Inflammatory macrophage (primary cell): Measurements from ENCODE around the gene MFF.
"Not testable (repeated sequence)": the region's sequence is repeated elsewhere in the genome, so short reads cannot be mapped to it uniquely, and the experiment has no call there.

Experiments used
- DNase-seq, 2 donors: peaks; one replicate each; pipeline ENCODE4 v3.0.0-alpha.2; 2020 to 2022

The MFF gene

GRCh38 chr2:227337442-227337841, 12.4 kb downstream of the MFF start:
- no peak for DNase-seq

- DNase-seq, result no peak
Measured at GRCh38 chr2:227339098-227339599, 14.1 kb downstream of the MFF start.

- DNase-seq, result no peak
Measured at GRCh38 chr2:227340106-227340505, 15.1 kb downstream of the MFF start.

- DNase-seq, result no peak
Measured at GRCh38 chr2:227341553-227341952, 16.5 kb downstream of the MFF start.

GRCh38 chr2:227344231-227344630, 19.2 kb downstream of the MFF start:
- no peak for DNase-seq

- DNase-seq, result no peak
Measured at GRCh38 chr2:227347117-227347516, 22.1 kb downstream of the MFF start.

GRCh38 chr2:227348324-227348723, 23.3 kb downstream of the MFF start:
- no peak for DNase-seq

GRCh38 chr2:227349989-227350612, 25.1 kb downstream of the MFF start:
- DNase-seq, result no peak

GRCh38 chr2:227351639-227352038, 26.6 kb downstream of the MFF start:
- no peak for DNase-seq

- DNase-seq, result no peak
Measured at GRCh38 chr2:227360351-227360750, 35.3 kb downstream of the MFF start.

GRCh38 chr2:227363756-227364155, 38.7 kb downstream of the MFF start:
- peak; percentile 32 to 35 for DNase-seq

- not testable (repeated sequence) for DNase-seq
Measured at GRCh38 chr2:227364585-227365263, 39.7 kb downstream of the MFF start.

- no peak for DNase-seq
Measured at GRCh38 chr2:227365833-227366232, 40.8 kb downstream of the MFF start.

GRCh38 chr2:227366769-227367426, 41.8 kb downstream of the MFF start:
- peak; percentile 32 to 37 for DNase-seq

- no peak for DNase-seq
Measured at GRCh38 chr2:227367427-227367795, 42.4 kb downstream of the MFF start.

GRCh38 chr2:227368574-227368973, 43.5 kb downstream of the MFF start:
- peak; percentile 18 to 54 for DNase-seq

GRCh38 chr2:227370092-227370491, 45.0 kb downstream of the MFF start:
- peak; percentile 33 to 52 for DNase-seq

GRCh38 chr2:227370791-227371312, 45.8 kb downstream of the MFF start:
- peak; percentile 86 to 87 for DNase-seq

GRCh38 chr2:227373389-227373788, 48.3 kb downstream of the MFF start:
- no peak for DNase-seq

GRCh38 chr2:227374158-227374557, 49.1 kb downstream of the MFF start:
- DNase-seq, result no peak

GRCh38 chr2:227376656-227377396, 51.8 kb downstream of the MFF start:
- DNase-seq, result no peak

- no peak for DNase-seq
Measured at GRCh38 chr2:227377467-227378351, 52.7 kb downstream of the MFF start.
